GM21737 (cell line): ENCODE data around the gene TMEM126B.

Experiments
- ATAC-seq: cut with Tn5 transposase; IDR thresholded peaks from one replicate; pipeline ENCODE4 v1.9.1; 2021; ENCODE audit warnings: mild to moderate bottlenecking, moderate library complexity; ENCODE audit not compliant: unreplicated experiment

TMEM126B gene

DNA sequence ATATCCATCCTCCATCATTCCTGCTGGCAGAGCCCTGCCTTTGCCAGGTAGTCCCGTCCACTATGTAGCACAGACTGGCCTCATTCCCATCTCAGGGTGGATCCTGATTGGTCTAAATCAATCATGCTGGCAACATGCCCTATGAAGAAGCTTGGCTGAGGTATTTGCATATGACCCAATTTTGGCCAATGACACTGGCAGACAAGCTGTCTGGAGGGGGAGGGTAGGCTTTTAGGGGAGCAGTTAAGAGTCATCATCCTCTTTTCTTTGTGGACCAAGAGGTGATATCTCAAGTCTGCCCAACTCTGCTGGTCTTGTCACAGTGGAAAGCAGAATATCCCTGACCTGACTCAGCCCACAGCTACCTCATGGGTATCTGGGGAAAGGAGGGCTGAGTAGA, 52.5 kb downstream of the TMEM126B start:
- no peak for ATAC-seq

DNA sequence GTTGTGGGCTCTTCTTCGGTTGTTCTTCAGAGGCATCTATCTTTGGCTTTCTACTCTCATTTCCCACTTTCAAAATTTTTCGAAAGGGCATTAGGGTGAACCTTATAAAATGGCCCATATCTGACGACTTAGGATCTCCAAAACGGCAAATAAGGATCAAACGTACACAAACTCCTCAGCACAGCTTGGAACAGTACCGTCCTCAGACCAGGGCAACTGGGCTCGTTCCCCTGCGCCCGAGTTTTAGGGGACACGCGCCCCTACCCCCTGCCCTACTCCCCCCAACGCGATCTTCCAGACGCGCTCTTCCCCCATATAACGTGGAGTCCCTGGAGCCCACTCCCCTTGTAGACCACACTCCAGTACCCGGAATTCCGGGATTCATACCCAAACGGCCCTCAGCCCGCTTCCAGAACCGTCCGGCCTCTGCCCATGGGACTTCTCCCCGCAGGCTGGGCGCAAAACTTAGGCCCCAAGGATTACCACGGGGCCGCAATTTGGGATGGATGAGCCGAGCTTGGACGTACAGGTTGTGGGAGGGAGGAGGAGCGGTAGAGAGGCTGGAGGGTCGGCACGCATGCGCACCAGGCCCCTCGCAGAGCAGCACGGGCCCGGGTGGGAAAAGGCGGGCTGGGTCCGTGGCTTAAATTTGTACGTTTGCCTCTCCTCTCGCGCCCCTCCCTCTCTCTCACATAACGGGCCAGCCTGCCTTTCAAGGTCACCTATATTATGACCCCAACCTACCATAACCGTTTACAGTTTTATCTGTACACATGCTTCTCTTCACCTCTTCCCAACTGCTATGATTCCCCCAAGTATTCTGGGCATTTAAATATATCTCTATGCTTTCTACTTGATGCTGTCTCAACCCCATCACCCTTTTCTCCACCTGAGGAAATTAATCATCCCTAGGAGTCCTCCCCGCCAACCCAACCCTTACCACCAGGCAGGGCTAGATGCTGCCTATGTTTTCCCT, 54.2 kb downstream of the TMEM126B start:
- peak; percentile 70 for ATAC-seq

DNA sequence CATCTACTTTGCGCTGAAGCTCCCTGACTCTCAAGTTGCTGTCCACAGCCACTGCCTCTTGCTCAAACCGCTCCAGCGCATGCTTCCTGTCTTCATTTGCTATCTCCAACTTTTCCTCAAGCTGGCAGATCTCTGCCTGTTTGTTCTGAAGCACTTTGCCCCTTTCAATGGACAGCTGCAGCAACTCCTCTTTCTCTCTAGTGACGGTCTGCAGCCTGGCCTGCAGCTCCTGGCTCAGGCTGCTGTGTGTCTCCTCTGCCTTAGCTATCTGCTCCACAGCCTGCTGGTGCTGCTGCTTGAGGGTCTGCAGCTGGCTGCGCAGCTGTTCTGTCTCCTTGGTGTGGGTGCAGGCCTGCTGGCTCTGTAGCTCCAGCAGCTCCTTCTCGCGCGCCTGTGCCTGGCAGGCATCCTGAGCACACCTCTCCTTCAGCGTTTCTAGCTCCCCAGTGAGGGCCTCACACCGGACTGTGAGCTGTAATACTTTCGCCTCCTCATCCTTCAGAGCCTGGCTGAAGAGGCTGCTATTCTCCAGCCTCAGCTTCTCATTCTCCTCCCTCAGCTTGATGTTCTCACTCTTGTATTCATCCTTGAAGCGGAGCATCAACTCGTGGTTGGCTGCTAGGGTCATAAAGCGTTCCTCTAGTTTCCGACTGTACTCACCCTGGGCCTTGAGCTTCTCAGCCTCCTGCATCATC, 56.9 kb downstream of the TMEM126B start:
- no peak for ATAC-seq

DNA sequence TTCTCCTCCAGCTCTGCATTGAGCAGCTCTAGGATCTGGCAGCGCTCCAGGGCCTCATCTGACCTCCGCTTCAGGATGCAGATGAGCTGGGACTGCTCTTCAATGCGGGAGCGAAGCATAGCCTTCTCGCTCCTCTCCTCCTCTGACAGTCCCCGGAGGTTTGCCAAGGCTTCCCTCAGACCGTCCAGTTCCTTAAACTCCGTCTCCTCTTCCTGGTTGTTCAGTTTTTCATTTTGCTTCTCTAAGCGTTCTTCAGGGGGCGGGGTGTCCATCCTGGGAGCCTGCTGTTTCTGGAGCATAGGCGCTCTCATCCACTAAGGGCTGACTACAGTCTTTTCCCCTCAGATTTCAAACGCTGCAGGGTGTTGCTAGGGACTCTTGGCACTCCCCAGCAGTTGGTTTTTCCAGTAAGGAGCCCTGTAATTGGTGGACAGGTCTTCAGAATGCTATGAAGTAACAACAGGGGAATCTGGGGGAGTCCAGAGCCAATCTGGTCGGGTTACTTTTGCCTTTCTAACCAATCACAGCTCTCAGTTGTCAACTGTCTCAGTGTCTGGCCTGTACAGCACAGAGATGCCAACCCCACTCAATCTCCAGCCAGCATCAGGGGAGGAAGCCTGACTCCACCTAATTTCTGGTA, 57.5 kb downstream of the TMEM126B start, which contains the start of gene CCDC89:
TSS of gene CCDC89 (minus strand) at position 376 of the 640 bp plus-strand sequence. CDS start at position 311, 65 bp downstream.
- no peak for ATAC-seq
